ENCODE data around the gene OXCT2.
"Not testable (repeated sequence)": the region's sequence is repeated elsewhere in the genome, so short reads cannot be mapped to it uniquely, and the experiment has no call there.

OXCT2 gene

GRCh38 chr1:39782103-39782502 lies 11.0 kb upstream of the OXCT2 start:
- TF ChIP-seq, protein P1, sequence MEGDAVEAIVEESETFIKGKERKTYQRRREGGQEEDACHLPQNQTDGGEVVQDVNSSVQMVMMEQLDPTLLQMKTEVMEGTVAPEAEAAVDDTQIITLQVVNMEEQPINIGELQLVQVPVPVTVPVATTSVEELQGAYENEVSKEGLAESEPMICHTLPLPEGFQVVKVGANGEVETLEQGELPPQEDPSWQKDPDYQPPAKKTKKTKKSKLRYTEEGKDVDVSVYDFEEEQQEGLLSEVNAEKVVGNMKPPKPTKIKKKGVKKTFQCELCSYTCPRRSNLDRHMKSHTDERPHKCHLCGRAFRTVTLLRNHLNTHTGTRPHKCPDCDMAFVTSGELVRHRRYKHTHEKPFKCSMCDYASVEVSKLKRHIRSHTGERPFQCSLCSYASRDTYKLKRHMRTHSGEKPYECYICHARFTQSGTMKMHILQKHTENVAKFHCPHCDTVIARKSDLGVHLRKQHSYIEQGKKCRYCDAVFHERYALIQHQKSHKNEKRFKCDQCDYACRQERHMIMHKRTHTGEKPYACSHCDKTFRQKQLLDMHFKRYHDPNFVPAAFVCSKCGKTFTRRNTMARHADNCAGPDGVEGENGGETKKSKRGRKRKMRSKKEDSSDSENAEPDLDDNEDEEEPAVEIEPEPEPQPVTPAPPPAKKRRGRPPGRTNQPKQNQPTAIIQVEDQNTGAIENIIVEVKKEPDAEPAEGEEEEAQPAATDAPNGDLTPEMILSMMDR (IDR thresholded peaks at IDR 0.05; ENCODE audit: low read depth, low read length), result no peak
- no peak overlapping the region for H3K4me3 ChIP-seq (ENCODE audit: low read depth, low read length)
- DNase-seq (ENCODE audit: low read depth, low spot score), result no peak
- in situ Hi-C loops (cut with HindIII; ENCODE audit: low sequenced_read_pairs), result no loop called here

DNA sequence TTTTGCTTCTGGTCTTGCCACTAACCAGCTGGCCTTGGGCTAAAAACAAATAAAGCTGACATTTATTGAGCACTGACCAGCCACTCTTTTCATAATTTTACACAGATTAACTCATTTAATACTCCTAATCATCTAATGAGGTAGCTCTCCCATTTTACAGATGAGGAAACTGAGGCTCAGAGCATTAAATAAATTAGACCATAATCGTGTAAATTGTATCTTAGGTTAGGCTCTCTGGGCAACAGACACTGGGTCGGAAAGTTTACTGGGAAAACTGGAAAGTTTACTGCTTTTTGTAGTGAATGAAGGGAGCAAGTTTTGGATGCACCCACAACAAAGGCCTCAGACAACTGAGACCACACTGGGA lies 10.2 kb upstream of the OXCT2 start:
- TF ChIP-seq, protein P1 (IDR thresholded peaks at IDR 0.05; ENCODE audit: low read depth, low read length), result no peak
- DNase-seq (ENCODE audit: low read depth, low spot score), result no peak
- in situ Hi-C loops (cut with HindIII; ENCODE audit: low sequenced_read_pairs), result no loop called here
- H3K4me3 ChIP-seq (ENCODE audit: low read depth, low read length), result no peak overlapping the region

DNA sequence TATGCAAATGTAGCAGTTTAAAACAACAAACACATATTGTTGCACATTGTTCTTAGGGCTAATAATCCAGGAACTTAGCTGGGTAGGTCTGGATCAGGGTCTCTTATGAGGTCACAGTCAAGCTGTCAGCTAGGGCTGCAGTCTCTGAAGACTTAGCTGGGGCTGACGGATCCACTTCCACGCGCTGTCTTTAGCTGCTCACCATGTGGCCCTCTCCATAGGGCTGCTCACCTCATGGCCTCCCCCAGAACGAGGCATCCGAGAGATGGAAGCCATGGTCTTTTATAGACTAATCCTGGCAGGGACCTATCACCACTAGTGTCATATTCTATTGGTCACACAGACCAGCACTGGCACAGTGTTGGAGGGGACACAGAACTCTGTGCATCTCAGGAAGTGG lies 8.7 kb upstream of the OXCT2 start:
- in situ Hi-C loops (cut with HindIII; ENCODE audit: low sequenced_read_pairs), result no loop called here
- H3K4me3 ChIP-seq (ENCODE audit: low read depth, low read length), result no peak overlapping the region
- DNase-seq (ENCODE audit: low read depth, low spot score), result no peak
- TF ChIP-seq, protein P1 (IDR thresholded peaks at IDR 0.05; ENCODE audit: low read depth, low read length), result no peak

GRCh38 chr1:39779137-39779536 lies 8.0 kb upstream of the OXCT2 start:
- no peak for DNase-seq (ENCODE audit: low read depth, low spot score)
- no peak overlapping the region for H3K4me3 ChIP-seq (ENCODE audit: low read depth, low read length)
- TF ChIP-seq, protein P1 (IDR thresholded peaks at IDR 0.05; ENCODE audit: low read depth, low read length), result no peak
- in situ Hi-C loops (cut with HindIII; ENCODE audit: low sequenced_read_pairs), result no loop called here

- DNase-seq (ENCODE audit: low read depth, low spot score); in situ Hi-C loops (cut with HindIII; ENCODE audit: low sequenced_read_pairs); H3K4me3 ChIP-seq (ENCODE audit: low read depth, low read length): not testable (repeated sequence)
These were observed 7.4 kb upstream of the OXCT2 start for GRCh38 chr1:39778463-39779099.

- in situ Hi-C loops (cut with HindIII; ENCODE audit: low sequenced_read_pairs); H3K4me3 ChIP-seq (ENCODE audit: low read depth, low read length); DNase-seq (ENCODE audit: low read depth, low spot score): not testable (repeated sequence)
These were observed 6.7 kb upstream of the OXCT2 start for GRCh38 chr1:39777896-39778295.

DNA sequence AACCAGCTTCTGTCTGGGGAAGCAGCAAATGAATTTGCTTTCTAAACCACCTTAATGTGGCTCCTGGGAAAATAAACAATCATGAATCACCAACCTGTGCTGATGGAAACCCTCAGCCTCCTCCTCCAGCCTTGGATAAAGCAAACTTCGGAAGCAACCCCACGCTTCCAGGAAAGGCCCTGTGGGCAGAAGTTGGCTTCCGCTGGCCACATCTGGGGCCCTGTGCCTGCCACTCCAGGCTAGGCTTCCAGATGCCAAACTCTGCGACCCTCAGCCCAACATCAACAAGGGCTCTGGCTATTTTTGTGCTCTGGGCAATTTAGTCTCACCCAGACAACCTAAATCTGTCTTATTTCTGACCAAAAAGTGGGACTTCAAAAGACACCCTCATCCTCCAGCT lies 6.2 kb upstream of the OXCT2 start:
- H3K4me3 ChIP-seq (ENCODE audit: low read depth, low read length), result no peak overlapping the region
- no peak for DNase-seq (ENCODE audit: low read depth, low spot score)
- in situ Hi-C loops (cut with HindIII; ENCODE audit: low sequenced_read_pairs), result no loop called here
- TF ChIP-seq, protein P1 (IDR thresholded peaks at IDR 0.05; ENCODE audit: low read depth, low read length), result no peak

- no peak for DNase-seq (ENCODE audit: low read depth, low spot score)
- in situ Hi-C loops (cut with HindIII; ENCODE audit: low sequenced_read_pairs), result no loop called here
- TF ChIP-seq, protein P1 (IDR thresholded peaks at IDR 0.05; ENCODE audit: low read depth, low read length), result no peak
- H3K4me3 ChIP-seq (ENCODE audit: low read depth, low read length), result no peak overlapping the region
These were observed 5.7 kb upstream of the OXCT2 start for GRCh38 chr1:39776886-39777285.

All from astrocyte of the spinal cord (primary cell).